IMR-90 (cell line): Measurements from ENCODE around the gene RAB18. TPM values are rescaled to one million over a fixed set of nuclear protein-coding genes. Genes with fewer than 3 reads are reported as not detected.

ENCODE experiments used
- ATAC-seq: fragments of 200-7000 bp; cut with Tn5 transposase; 2 replicates; pipeline ENCODE4 v1.9.1; 2020; ENCODE audit warnings: low read depth, mild to moderate bottlenecking, moderate library complexity
- BruUV-seq: library from RNA; stranded (reverse); fragments of 400-500 nt; replicated peaks from 2 replicates; lab custom pipeline; 2021; lab: Mats Ljungman, UMichigan
- CTCF ChIA-PET: fragments of 300-600 bp; formaldehyde crosslinking; extraction: SDS; loops from one replicate; lab custom pipeline; 2021; ENCODE audit warnings: antibody characterized with exemption; lab: Yijun Ruan, JAX
- POLR2A ChIA-PET: fragments of 300-600 bp; sonication (Branson Sonifier 250); formaldehyde crosslinking; loops from one replicate; lab custom pipeline; 2022; ENCODE audit warnings: antibody characterized with exemption; ENCODE audit not compliant: unreplicated experiment; lab: Charles Lee
- DNase-seq: peaks from one replicate; pipeline ENCODE4 v3.0.0; 2013
- H2AFZ ChIP-seq: replicated peaks from 2 replicates; pipeline ENCODE3; 2013; ENCODE audit warnings: low read length, mild to moderate bottlenecking; ENCODE audit not compliant: poor library complexity
- H2AK5ac ChIP-seq: 2 replicates; pipeline ENCODE4 v1.6.1; 2013; ENCODE audit warnings: low read depth, low read length, inconsistent platforms
- H2AK9ac ChIP-seq: replicated peaks from 2 replicates; pipeline ENCODE3; 2013; ENCODE audit warnings: mild to moderate bottlenecking, low read depth, low read length, moderate library complexity; ENCODE audit not compliant: poor library complexity
- H2BK120ac ChIP-seq: 2 replicates; pipeline ENCODE4 v1.6.1; 2013; ENCODE audit warnings: low read depth, low read length, inconsistent platforms
- H2BK15ac ChIP-seq: 3 replicates; pipeline ENCODE4 v1.6.1; 2013; ENCODE audit warnings: low read depth, low read length, inconsistent platforms
- H2BK20ac ChIP-seq: 2 replicates; pipeline ENCODE4 v1.6.1; 2013; ENCODE audit warnings: low read depth, mild to moderate bottlenecking, inconsistent platforms, low read length, moderate library complexity
- H2BK5ac ChIP-seq: 2 replicates; pipeline ENCODE4 v1.6.1; 2013; ENCODE audit warnings: mild to moderate bottlenecking, low read depth, low read length, inconsistent platforms; ENCODE audit not compliant: poor library complexity, severe bottlenecking
- H3K14ac ChIP-seq: replicated peaks from 2 replicates; pipeline ENCODE4 v1.6.1; 2013; ENCODE audit warnings: low read depth, low read length, inconsistent platforms
- H3K18ac ChIP-seq: 2 replicates; pipeline ENCODE4 v1.6.1; 2013; ENCODE audit warnings: low read depth, low read length, control low read depth
- H3K23ac ChIP-seq: 2 replicates; pipeline ENCODE4 v1.6.1; 2013; ENCODE audit warnings: low read depth, low read length, inconsistent platforms
- H3K27ac ChIP-seq: 2 replicates; pipeline ENCODE4 v1.5.1; 2013; ENCODE audit warnings: mild to moderate bottlenecking, control low read depth, low read length; ENCODE audit not compliant: insufficient read depth
- H3K27me3 ChIP-seq: 2 replicates; pipeline ENCODE4 v1.6.1; 2013; ENCODE audit warnings: low read length; ENCODE audit not compliant: control insufficient read depth, insufficient read depth
- H3K36me3 ChIP-seq: 2 replicates; pipeline ENCODE4 v1.6.1; 2013; ENCODE audit warnings: low read length, mixed read lengths; ENCODE audit not compliant: control insufficient read depth, insufficient read depth
- H3K4ac ChIP-seq: 2 replicates; pipeline ENCODE4 v1.6.1; 2013; ENCODE audit warnings: low read depth, low read length, inconsistent platforms
- H3K4me1 ChIP-seq: 2 replicates; pipeline ENCODE4 v1.6.1; 2013; ENCODE audit warnings: low read length, mixed read lengths; ENCODE audit not compliant: control insufficient read depth, insufficient read depth
- H3K4me2 ChIP-seq: 2 replicates; pipeline ENCODE4 v1.6.1; 2013; ENCODE audit warnings: low read depth, mild to moderate bottlenecking, control low read depth, low read length, moderate library complexity
- H3K4me3 ChIP-seq: 2 replicates; pipeline ENCODE4 v1.5.1; 2013; ENCODE audit warnings: low read depth, mild to moderate bottlenecking, control low read depth, low read length, moderate library complexity; ENCODE audit not compliant: insufficient read depth
- H3K56ac ChIP-seq: 2 replicates; pipeline ENCODE4 v1.6.1; 2013; ENCODE audit warnings: low read length, inconsistent platforms; ENCODE audit not compliant: insufficient read depth; ENCODE audit errors: extremely low read depth
- H3K79me1 ChIP-seq, 2 experiments: 2 replicates each; pipeline ENCODE4 v1.6.1; 2013; ENCODE audit warnings: low read length in 2 of 2, inconsistent platforms in 1 of 2, low read depth in 1 of 2
- H3K9ac ChIP-seq: 2 replicates; pipeline ENCODE4 v1.6.1; 2013; ENCODE audit warnings: low read depth, low read length, control low read depth
- H3K9me1 ChIP-seq: 2 replicates; pipeline ENCODE4 v1.6.1; 2013; ENCODE audit warnings: low read length, inconsistent platforms; ENCODE audit not compliant: insufficient read depth
- H3K9me3 ChIP-seq: 2 replicates; pipeline ENCODE4 v1.6.1; 2013; ENCODE audit warnings: low read length; ENCODE audit not compliant: control insufficient read depth, insufficient read depth
- H4K20me1 ChIP-seq: 2 replicates; pipeline ENCODE4 v1.6.1; 2013; ENCODE audit warnings: low read length, inconsistent platforms; ENCODE audit not compliant: insufficient read depth
- H4K5ac ChIP-seq: 2 replicates; pipeline ENCODE4 v1.6.1; 2013; ENCODE audit warnings: mild to moderate bottlenecking, low read depth, low read length, control low read depth
- H4K8ac ChIP-seq, 2 experiments: 2 replicates each; pipeline ENCODE4 v1.6.1; 2013; ENCODE audit warnings: low read depth in 2 of 2, low read length in 2 of 2, control low read depth in 1 of 2, inconsistent platforms in 1 of 2
- H4K91ac ChIP-seq: 2 replicates; pipeline ENCODE4 v1.6.1; 2013; ENCODE audit warnings: low read depth, low read length, inconsistent platforms; ENCODE audit not compliant: insufficient read depth
- BHLHE40 ChIP-seq: fragments of 150-350 bp; IDR thresholded peaks from 2 replicates; pipeline ENCODE4 v1.6.1; 2016; ENCODE audit warnings: mild to moderate bottlenecking, low read depth, low read length
- POLR2A ChIP-seq: IDR thresholded peaks from 2 replicates; pipeline ENCODE4 v1.6.1; 2012; ENCODE audit warnings: mild to moderate bottlenecking, low read depth, low read length
- RCOR1 ChIP-seq: IDR thresholded peaks from 2 replicates; pipeline ENCODE4 v1.6.1; 2012; ENCODE audit warnings: mild to moderate bottlenecking, low read length, improper control_type of control experiment; ENCODE audit not compliant: insufficient replicate concordance
- WGBS, 2 experiments: methylation state at CpG; one replicate each; pipeline versions ENCODE4 v1.1.5 to v1.1.7; 2013; ENCODE audit warnings: missing lambda C conversion rate in 2 of 2; ENCODE audit not compliant: insufficient read length in 1 of 2; ENCODE audit errors: extremely low coverage in 2 of 2; 5-methylcytosine and 5-hydroxymethylcytosine counted together
- dilution Hi-C: fragments of 300-500 bp; cut with HindIII; formaldehyde crosslinking; loops from one replicate; pipeline ENCODE4 v1.14.3; 2018; ENCODE audit warnings: low sequenced_read_pairs; ENCODE audit not compliant: unreplicated experiment
- in situ Hi-C: fragments of 300-500 bp; cut with MboI; formaldehyde crosslinking; loops from 3 replicates; pipeline ENCODE4 v1.14.3; 2019; ENCODE audit warnings: low sequenced_read_pairs, inconsistent platforms, mixed read lengths
- intact Hi-C: fragments of 100-400 bp; cut with micrococcal nuclease; formaldehyde crosslinking; loops from 2 replicates; pipeline ENCODE4 v1.10.0; 2022
- polyA plus RNA-seq, 3 experiments: library from polyadenylated mRNA; depleted of rRNA; stranded (reverse); fragments of >200 nt; gene quantifications; 2 replicates each; pipeline ENCODE4 v1.2.3, GENCODE V29; 2012; ENCODE audit warnings: low replicate concordance in 1 of 3
- total RNA-seq: library from RNA; depleted of rRNA; stranded (reverse); fragments of >200 nt; gene quantifications from 2 replicates; pipeline ENCODE4 v1.2.3, GENCODE V29; 2012

Gene RAB18
- total and polyA plus RNA-seq, 2 of the 4 experiments (the other 2 are of a cell fraction): 17.6 to 38.8 TPM

DNA sequence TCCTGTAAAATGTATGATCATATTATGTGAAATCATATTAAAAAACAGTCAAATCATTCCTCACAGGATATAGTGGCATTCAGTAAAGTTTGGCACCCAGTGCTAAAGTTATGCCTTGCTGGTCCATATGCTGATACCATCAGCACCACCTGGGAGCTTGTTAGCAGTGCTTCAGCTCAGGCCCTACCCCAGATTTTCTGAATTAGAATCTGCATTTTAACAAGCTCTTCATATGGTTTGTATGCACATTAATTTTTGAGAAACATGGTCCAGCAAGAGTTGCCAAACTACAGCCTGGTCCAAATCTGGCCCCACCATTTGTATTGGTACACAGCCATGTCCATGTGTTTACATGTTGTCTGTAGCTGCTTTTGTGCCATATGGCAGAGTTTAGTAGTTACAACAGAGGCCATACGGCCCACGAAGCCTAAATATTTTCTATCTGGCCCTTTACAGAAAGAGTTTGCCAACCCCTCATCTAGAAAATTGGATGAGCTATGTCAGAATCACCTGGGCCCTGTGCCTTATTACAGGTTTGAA lies 30.1 kb downstream of the RAB18 start:
- WGBS, 2 experiments: no CpG with 5 or more reads among the region's 2 CpGs
- Histone ChIP-seq H3K56ac (no peak overlapping the region), H4K8ac (no peak overlapping the region), H3K27ac (no peak overlapping the region), H3K23ac (no peak overlapping the region), H2BK15ac (no peak overlapping the region), H2BK20ac (no peak overlapping the region), H3K36me3 (peaks cover 24% of the 10 kb centered on the region), H3K4me3 (no peak overlapping the region), H3K9ac (no peak overlapping the region), H2AK5ac (no peak overlapping the region), H3K18ac (no peak overlapping the region), H3K4ac (no peak overlapping the region), H4K5ac (no peak overlapping the region), H3K4me2 (no peak overlapping the region), H3K9me1 (no peaks in the 10 kb centered on the region), H2BK120ac (no peak overlapping the region), H2AFZ (no peak overlapping the region), H4K91ac (no peak overlapping the region), H3K9me3 (no peaks in the 10 kb centered on the region), H3K27me3 (no peaks in the 10 kb centered on the region), H4K20me1 (no peaks in the 10 kb centered on the region), H2BK5ac (no peak overlapping the region), H3K79me1 (peaks cover 21 to 34% of the 10 kb centered on the region in 2 experiments), H3K14ac (no peak overlapping the region), H2AK9ac (no peak overlapping the region), H3K4me1 (no peaks in the 10 kb centered on the region)
- BruUV-seq: no TSS peak
- dilution Hi-C loops (no loop called here), in situ Hi-C loops (no loop called here), intact Hi-C loops (no loop called here)
- POLR2A ChIA-PET: no interaction called here
- CTCF ChIA-PET: no interaction called here
- no peak for DNase-seq
- ATAC-seq: no peak
- TF ChIP-seq RCOR1 (no peak), POLR2A (no peak), BHLHE40 (no peak)
